Thoracic aorta (tissue), 2 donors: Measurements from ENCODE around the gene MYO5B. TPM values are rescaled to one million over a fixed set of nuclear protein-coding genes. Genes with fewer than 3 reads are reported as not detected.

Experiments
- ATAC-seq: fragments of 150-250 bp; one replicate; pipeline ENCODE4 v1.8.0; 2017; ENCODE audit warnings: low read depth; ENCODE audit not compliant: insufficient number of reproducible peaks, low FRiP score
- DNase-seq: peaks from one replicate; pipeline ENCODE4 v3.0.0-alpha.2; 2020; ENCODE audit warnings: low spot score
- H3K27ac ChIP-seq, 2 donors: fragments of 200-600 bp; sonication (generic); 1 replicate in 1 of 2; 2 replicates in 1 of 2; pipeline ENCODE4 v1.5.1; 2016; ENCODE audit warnings: mild to moderate bottlenecking in 2 of 2, moderate library complexity in 2 of 2
- H3K27me3 ChIP-seq: fragments of 200-600 bp; sonication (generic); replicated peaks from 2 replicates; pipeline ENCODE4 v1.6.0; 2016; ENCODE audit warnings: mild to moderate bottlenecking; ENCODE audit not compliant: insufficient read depth
- H3K36me3 ChIP-seq: fragments of 200-600 bp; sonication (generic); one replicate; pipeline ENCODE4 v1.5.1; 2016
- H3K4me1 ChIP-seq, 2 donors: fragments of 200-600 bp; sonication (generic); 1 replicate in 1 of 2; 2 replicates in 1 of 2; pipeline versions ENCODE4 v1.5.1 to v1.6.0; 2016; ENCODE audit warnings: low read depth in 2 of 2, mild to moderate bottlenecking in 1 of 2; ENCODE audit not compliant: control insufficient read depth in 1 of 2
- H3K4me3 ChIP-seq: fragments of 200-600 bp; sonication (generic); 2 replicates; pipeline ENCODE4 v1.5.1; 2016; ENCODE audit warnings: mild to moderate bottlenecking
- H3K9me3 ChIP-seq: fragments of 200-600 bp; sonication (generic); 2 replicates; pipeline ENCODE4 v1.5.1; 2016
- total RNA-seq, 2 donors: library from RNA; depleted of rRNA; stranded (reverse); fragments of >200 nt; gene quantifications; one replicate each; pipeline versions ENCODE4 v1.1.0 to v1.2.3, GENCODE V29; 2016
- TF ChIP-seq, protein P1 (sequence below): fragments of 200-600 bp; sonication (generic); IDR thresholded peaks from one replicate; pipeline ENCODE4 v1.5.1; 2019; ENCODE audit warnings: antibody characterized with exemption

The MYO5B gene
- total RNA-seq, 2 donors from 2014 or later = 8.3 to 13.5 TPM

- DNase-seq (no peak), ATAC-seq (no peak)
- TF ChIP-seq, protein P1, sequence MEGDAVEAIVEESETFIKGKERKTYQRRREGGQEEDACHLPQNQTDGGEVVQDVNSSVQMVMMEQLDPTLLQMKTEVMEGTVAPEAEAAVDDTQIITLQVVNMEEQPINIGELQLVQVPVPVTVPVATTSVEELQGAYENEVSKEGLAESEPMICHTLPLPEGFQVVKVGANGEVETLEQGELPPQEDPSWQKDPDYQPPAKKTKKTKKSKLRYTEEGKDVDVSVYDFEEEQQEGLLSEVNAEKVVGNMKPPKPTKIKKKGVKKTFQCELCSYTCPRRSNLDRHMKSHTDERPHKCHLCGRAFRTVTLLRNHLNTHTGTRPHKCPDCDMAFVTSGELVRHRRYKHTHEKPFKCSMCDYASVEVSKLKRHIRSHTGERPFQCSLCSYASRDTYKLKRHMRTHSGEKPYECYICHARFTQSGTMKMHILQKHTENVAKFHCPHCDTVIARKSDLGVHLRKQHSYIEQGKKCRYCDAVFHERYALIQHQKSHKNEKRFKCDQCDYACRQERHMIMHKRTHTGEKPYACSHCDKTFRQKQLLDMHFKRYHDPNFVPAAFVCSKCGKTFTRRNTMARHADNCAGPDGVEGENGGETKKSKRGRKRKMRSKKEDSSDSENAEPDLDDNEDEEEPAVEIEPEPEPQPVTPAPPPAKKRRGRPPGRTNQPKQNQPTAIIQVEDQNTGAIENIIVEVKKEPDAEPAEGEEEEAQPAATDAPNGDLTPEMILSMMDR = no peak
- Histone ChIP-seq H3K9me3 (no peaks in the 10 kb centered on the region), H3K4me1 (peaks cover 4 to 20% of the 10 kb centered on the region in 2 donors), H3K4me3 (no peak overlapping the region), H3K27ac (no peak overlapping the region), H3K27me3 (no peaks in the 10 kb centered on the region), H3K36me3 (no peaks in the 10 kb centered on the region)
These were observed 186.6 kb downstream of the MYO5B start for GRCh38 chr18:50008306-50008705.

DNA sequence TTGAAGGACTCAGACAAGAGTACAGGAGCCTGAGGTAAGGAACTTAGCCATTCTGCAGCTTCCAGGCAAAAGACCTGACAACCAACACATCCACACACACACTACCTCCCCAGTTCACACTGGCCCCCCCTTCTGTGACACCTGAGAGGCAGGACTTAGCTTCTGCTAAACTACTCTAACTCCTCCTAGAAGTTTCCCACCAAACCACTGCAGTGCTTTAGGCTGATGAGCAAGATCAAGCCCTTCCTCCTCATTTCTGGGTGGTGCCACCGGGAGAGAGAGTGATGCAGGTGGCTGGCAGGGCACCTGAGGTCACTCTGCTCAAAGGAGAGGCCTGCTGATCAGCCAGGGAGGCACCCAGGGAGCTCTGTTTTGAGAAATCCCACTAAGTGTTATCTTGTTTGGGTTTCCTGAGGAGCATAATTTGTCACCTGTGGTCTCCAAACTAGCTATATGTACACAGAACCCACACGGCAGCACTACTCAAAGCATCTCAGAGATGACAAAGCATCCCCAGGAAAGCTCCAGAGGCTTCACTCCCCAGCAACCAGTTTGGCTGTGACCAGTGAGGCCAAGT lies 188.4 kb downstream of the MYO5B start:
- Histone ChIP-seq H3K36me3 (no peaks in the 10 kb centered on the region), H3K9me3 (no peaks in the 10 kb centered on the region), H3K4me1 (peaks cover under 1 to 5% of the 10 kb centered on the region in 2 donors), H3K4me3 (no peak overlapping the region), H3K27ac (no peak overlapping the region), H3K27me3 (no peaks in the 10 kb centered on the region)
- ATAC-seq = no peak
- no peak for DNase-seq
- TF ChIP-seq, protein P1 = no peak

DNA sequence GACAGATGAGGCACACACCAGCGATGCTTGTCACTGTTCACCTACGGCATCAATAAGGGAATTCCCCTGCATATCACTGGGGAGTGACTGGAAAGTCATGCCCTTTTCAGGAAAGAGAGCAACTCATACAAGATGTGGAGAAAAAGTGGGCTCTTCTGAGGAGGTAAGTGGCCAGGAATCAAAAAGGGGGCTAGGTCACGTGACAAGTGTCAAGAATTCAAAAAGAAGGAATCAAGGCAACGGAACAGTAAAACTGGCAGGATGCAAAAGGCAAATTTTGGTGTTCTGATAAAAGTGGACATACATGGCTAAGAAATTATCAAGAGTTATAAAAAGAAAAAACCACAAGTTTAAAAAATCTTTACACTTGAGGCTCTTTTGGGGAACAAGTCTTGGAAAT lies 190.9 kb downstream of the MYO5B start:
- no peak for ATAC-seq
- DNase-seq = no peak
- no peak overlapping the region for H3K4me3 ChIP-seq
- H3K27ac ChIP-seq = no peak overlapping the region
- H3K36me3 ChIP-seq = no peaks in the 10 kb centered on the region
- TF ChIP-seq, protein P1 = no peak
- H3K27me3 ChIP-seq = no peaks in the 10 kb centered on the region
- no peaks in the 10 kb centered on the region for H3K4me1 ChIP-seq
- H3K9me3 ChIP-seq = no peaks in the 10 kb centered on the region

- ATAC-seq (no peak), DNase-seq (no peak)
- Histone ChIP-seq H3K4me1 (no peaks in the 10 kb centered on the region), H3K36me3 (no peaks in the 10 kb centered on the region), H3K4me3 (no peak overlapping the region), H3K27me3 (no peaks in the 10 kb centered on the region), H3K9me3 (no peaks in the 10 kb centered on the region), H3K27ac (no peak overlapping the region)
- TF ChIP-seq, protein P1 = no peak
These were observed 192.2 kb downstream of the MYO5B start for GRCh38 chr18:50002781-50003180.

DNA sequence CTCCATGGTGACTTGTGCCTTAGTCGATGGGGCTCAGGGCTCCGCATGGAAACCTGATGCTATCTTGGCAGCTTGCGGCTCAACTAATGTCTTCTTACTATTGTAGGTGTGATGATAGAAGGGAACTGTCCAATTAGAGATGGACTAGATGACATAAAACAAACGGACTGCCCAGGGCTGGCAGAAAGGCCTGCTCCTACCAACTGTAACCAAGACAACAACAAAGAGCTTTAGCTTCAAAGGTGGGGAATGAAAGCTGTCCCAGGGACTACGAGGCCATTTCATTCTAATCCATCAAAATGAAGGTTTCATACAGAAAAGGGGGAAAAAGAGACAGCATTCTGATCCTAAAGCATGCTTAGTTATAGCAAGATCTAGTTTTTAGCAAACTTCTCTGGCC lies 194.7 kb downstream of the MYO5B start:
- ATAC-seq = no peak
- TF ChIP-seq, protein P1 = no peak

More for the DNA sequence above, 194.7 kb downstream of the MYO5B start:
- no peaks in the 10 kb centered on the region for H3K9me3 ChIP-seq
- DNase-seq = no peak
- no peaks in the 10 kb centered on the region for H3K4me1 ChIP-seq
- H3K36me3 ChIP-seq = no peaks in the 10 kb centered on the region
- H3K27ac ChIP-seq = no peak overlapping the region
- no peak overlapping the region for H3K4me3 ChIP-seq
- no peaks in the 10 kb centered on the region for H3K27me3 ChIP-seq
